Fibroblast of lung (primary cell): Measurements from ENCODE around the gene TAOK1. TPM values are rescaled to one million over a fixed set of nuclear protein-coding genes. Genes with fewer than 3 reads are reported as not detected.

Source experiments
- DNase-seq, 2 donors: peaks; one replicate each; pipeline versions ENCODE4 v3.0.0 to v3.0.0-alpha.2; 2010; ENCODE audit warnings: low read depth in 2 of 2
- H2AFZ ChIP-seq: 2 replicates; pipeline ENCODE4 v1.5.1; 2012; ENCODE audit warnings: low read length, control low read depth, inconsistent platforms
- H3K27ac ChIP-seq: 2 replicates; pipeline ENCODE4 v1.5.1; 2011; ENCODE audit warnings: low read length, control low read depth; ENCODE audit not compliant: insufficient read depth
- H3K27me3 ChIP-seq: 2 replicates; pipeline ENCODE4 v1.5.1; 2011; ENCODE audit warnings: mild to moderate bottlenecking, low read length; ENCODE audit not compliant: control insufficient read depth, insufficient read depth
- H3K36me3 ChIP-seq: 2 replicates; pipeline ENCODE4 v1.5.1; 2011; ENCODE audit warnings: low read length; ENCODE audit not compliant: control insufficient read depth, insufficient read depth
- H3K4me1 ChIP-seq: 2 replicates; pipeline ENCODE4 v1.5.1; 2011; ENCODE audit warnings: low read length; ENCODE audit not compliant: control insufficient read depth, insufficient read depth; ENCODE audit errors: extremely low read depth
- H3K4me2 ChIP-seq: 2 replicates; pipeline ENCODE4 v1.5.1; 2011; ENCODE audit warnings: low read length, control low read depth; ENCODE audit not compliant: insufficient read depth; ENCODE audit errors: extremely low read depth
- H3K4me3 ChIP-seq, 4 experiments: fragments of 200-600 bp in 1 of 4; sonication (generic) in 1 of 4; replicated peaks in 1 of 4; 2 replicates each; pipeline ENCODE4 v1.5.1; 2011 to 2016; ENCODE audit warnings: low read length in 4 of 4, low read depth in 3 of 4, mild to moderate bottlenecking in 3 of 4, control low read depth in 2 of 4, inconsistent platforms in 1 of 4, mixed read lengths in 1 of 4; ENCODE audit not compliant: insufficient read depth in 1 of 4; ENCODE audit errors: control extremely low read depth in 1 of 4
- H3K79me2 ChIP-seq: 2 replicates; pipeline ENCODE4 v1.5.1; 2012; ENCODE audit warnings: mild to moderate bottlenecking, low read length, inconsistent platforms; ENCODE audit not compliant: control insufficient read depth, insufficient read depth
- H3K9ac ChIP-seq: 2 replicates; pipeline ENCODE4 v1.5.1; 2011; ENCODE audit warnings: mild to moderate bottlenecking, low read length, control low read depth; ENCODE audit not compliant: insufficient read depth
- H3K9me3 ChIP-seq: 2 replicates; pipeline ENCODE4 v1.5.1; 2012; ENCODE audit warnings: low read depth, low read length; ENCODE audit not compliant: control insufficient read depth, insufficient read depth
- H4K20me1 ChIP-seq: 2 replicates; pipeline ENCODE4 v1.5.1; 2011; ENCODE audit warnings: low read length; ENCODE audit not compliant: control insufficient read depth, insufficient read depth; ENCODE audit errors: extremely low read depth
- CTCF ChIP-seq, 2 donors: IDR thresholded peaks in 1 of 2; conservative IDR thresholded peaks in 1 of 2; 1 replicate in 1 of 2; 2 replicates in 1 of 2; pipeline ENCODE4 v1.5.1; 2011 to 2012; ENCODE audit warnings: low read length in 2 of 2, control low read depth in 1 of 2, inconsistent platforms in 1 of 2, low read depth in 1 of 2, mild to moderate bottlenecking in 1 of 2
- EZH2 ChIP-seq: IDR thresholded peaks from 2 replicates; pipeline ENCODE4 v1.5.1; 2012; ENCODE audit warnings: low read length, control low read depth, mild to moderate bottlenecking; ENCODE audit errors: missing control alignments
- polyA plus RNA-seq, 2 donors: library from polyadenylated mRNA; depleted of rRNA in 1 of 2; stranded (reverse) in 1 of 2; unstranded in 1 of 2; fragments of >200 nt; gene quantifications; 2 replicates each; pipeline ENCODE4 v1.2.1, GENCODE V29; 2011 to 2012; ENCODE audit warnings: missing spikeins in 1 of 2
- total RNA-seq: library from RNA; depleted of rRNA; stranded (reverse); fragments of >200 nt; gene quantifications from 2 replicates; pipeline ENCODE4 v1.2.1, GENCODE V29; 2014

The TAOK1 gene
- total and polyA plus RNA-seq, 2 donors (not counting 1 experiment from before 2014, with no cell fraction given) = 35.1 to 62.8 TPM

DNA sequence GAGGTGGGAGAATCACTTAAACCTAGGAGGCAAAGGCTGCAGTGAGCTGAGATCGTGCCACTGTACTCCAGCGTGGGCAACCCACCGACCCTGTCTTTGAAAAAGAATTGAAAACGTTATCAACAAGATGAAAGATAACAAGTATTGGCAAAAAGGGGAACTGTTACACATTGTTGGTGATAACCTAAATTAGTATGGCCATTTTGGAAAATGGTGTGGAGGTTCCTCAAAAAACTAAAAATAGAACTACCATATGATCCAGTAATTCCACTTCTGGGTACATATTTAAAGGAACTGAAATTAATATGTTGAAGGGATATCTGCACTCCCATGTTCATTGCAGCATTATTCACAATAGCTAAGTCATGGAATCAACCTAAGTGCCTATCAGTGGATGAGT, 115.7 kb downstream of the TAOK1 start:
- no peaks in the 10 kb centered on the region for H3K4me1 ChIP-seq
- H3K79me2 ChIP-seq = no peaks in the 10 kb centered on the region
- no peak overlapping the region for H3K4me3 ChIP-seq
- TF ChIP-seq EZH2 (no peak), CTCF (conservative IDR thresholded peaks at IDR 0.05 in 1 of 2, IDR thresholded peaks at IDR 0.05 in 1 of 2; ENCODE audit: low read depth in 1 of 2, low read length in 2 of 2) (no peak)
- no peak overlapping the region for H3K4me2 ChIP-seq
- H2AFZ ChIP-seq = no peak overlapping the region
- H3K36me3 ChIP-seq = peaks cover 1% of the 10 kb centered on the region
- no peak overlapping the region for H3K9ac ChIP-seq
- H3K27ac ChIP-seq = no peak overlapping the region
- H3K9me3 ChIP-seq = no peaks in the 10 kb centered on the region
- H4K20me1 ChIP-seq = no peaks in the 10 kb centered on the region
- DNase-seq = no peak
- H3K27me3 ChIP-seq = no peaks in the 10 kb centered on the region

DNA sequence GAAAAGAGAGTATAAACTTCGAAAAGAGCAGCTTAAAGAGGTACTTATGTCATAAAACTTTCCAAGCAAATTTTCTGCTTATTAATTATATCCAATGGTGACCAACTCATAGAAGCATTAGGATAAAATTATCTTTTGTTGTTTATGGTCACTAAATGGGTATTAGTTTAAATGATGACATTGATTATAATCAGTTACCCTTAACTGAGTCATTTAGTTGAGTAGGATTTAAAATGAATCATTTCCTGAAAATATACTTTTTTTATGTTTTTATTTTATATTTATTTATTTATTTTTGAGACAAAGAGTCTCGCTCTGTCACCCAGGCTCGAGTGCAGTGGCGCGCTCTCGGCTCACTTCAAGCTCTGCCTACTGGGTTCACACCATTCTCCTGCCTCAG, 120.8 kb downstream of the TAOK1 start:
- no peak overlapping the region for H3K9ac ChIP-seq
- no peaks in the 10 kb centered on the region for H3K9me3 ChIP-seq
- H4K20me1 ChIP-seq = no peaks in the 10 kb centered on the region
- no peak overlapping the region for H3K4me2 ChIP-seq
- no peaks in the 10 kb centered on the region for H3K27me3 ChIP-seq
- no peak overlapping the region for H3K4me3 ChIP-seq
- H3K4me1 ChIP-seq = no peaks in the 10 kb centered on the region
- H3K79me2 ChIP-seq = no peaks in the 10 kb centered on the region
- TF ChIP-seq CTCF (conservative IDR thresholded peaks at IDR 0.05 in 1 of 2, IDR thresholded peaks at IDR 0.05 in 1 of 2; ENCODE audit: low read depth in 1 of 2, low read length in 2 of 2) (no peak), EZH2 (no peak)
- no peak overlapping the region for H2AFZ ChIP-seq
- no peak for DNase-seq
- no peaks in the 10 kb centered on the region for H3K36me3 ChIP-seq
- no peak overlapping the region for H3K27ac ChIP-seq

- no peak overlapping the region for H3K4me2 ChIP-seq
- H3K9me3 ChIP-seq = no peaks in the 10 kb centered on the region
- TF ChIP-seq EZH2 = no peak
- TF ChIP-seq CTCF (conservative IDR thresholded peaks at IDR 0.05 in 1 of 2, IDR thresholded peaks at IDR 0.05 in 1 of 2; ENCODE audit: low read depth in 1 of 2, low read length in 2 of 2) = no peak
- no peak overlapping the region for H3K27ac ChIP-seq
- peaks cover 5% of the 10 kb centered on the region for H3K36me3 ChIP-seq
- H3K4me3 ChIP-seq = no peak overlapping the region
- H3K4me1 ChIP-seq = no peaks in the 10 kb centered on the region
- DNase-seq = peak; percentile 21 to 24
- no peak overlapping the region for H3K9ac ChIP-seq
- no peaks in the 10 kb centered on the region for H3K27me3 ChIP-seq
- no peak overlapping the region for H2AFZ ChIP-seq
- H4K20me1 ChIP-seq = no peaks in the 10 kb centered on the region
- no peaks in the 10 kb centered on the region for H3K79me2 ChIP-seq
Measured at GRCh38 chr17:29514792-29515191, 124.6 kb downstream of the TAOK1 start.
